H1 (cell line): Measurements from ENCODE around the gene SH3D19. TPM values are rescaled to one million over a fixed set of nuclear protein-coding genes. Genes with fewer than 3 reads are reported as not detected.

Source experiments
- CBX5 ChIP-seq: fragments of 300-800, 300-1000 bp; sonication (generic); IDR thresholded peaks from 2 replicates; pipeline ENCODE4 v1.7.1; 2016; ENCODE audit warnings: antibody characterized with exemption, low read length, low read depth
- CREB1 ChIP-seq: IDR thresholded peaks from 2 replicates; pipeline ENCODE4 v1.6.1; 2012; ENCODE audit warnings: inconsistent platforms
- EGR1 ChIP-seq: IDR thresholded peaks from 2 replicates; pipeline ENCODE4 v1.6.1; 2011; ENCODE audit warnings: low read depth, low read length, borderline replicate concordance
- FOSL1 ChIP-seq: IDR thresholded peaks from 2 replicates; pipeline ENCODE4 v1.6.1; 2011; ENCODE audit warnings: mild to moderate bottlenecking, low read depth, low read length, moderate library complexity; ENCODE audit not compliant: insufficient read depth
- HDAC6 ChIP-seq: IDR thresholded peaks from one replicate; pipeline ENCODE4 v1.7.1; 2012; ENCODE audit warnings: low read depth, mild to moderate bottlenecking, inconsistent platforms, low read length, moderate library complexity
- KDM1A ChIP-seq: fragments of 200-600, 300-600 bp; sonication (generic); IDR thresholded peaks from 2 replicates; pipeline ENCODE4 v1.7.1; 2016; ENCODE audit warnings: mild to moderate bottlenecking, low read length, borderline replicate concordance
- SIN3A ChIP-seq, 2 experiments: IDR thresholded peaks in 1 of 2; conservative IDR thresholded peaks in 1 of 2; 2 replicates each; pipeline ENCODE4 v1.6.1; 2011 to 2012; ENCODE audit warnings: low read length in 2 of 2, improper control_type of control experiment in 1 of 2, low read depth in 1 of 2, mild to moderate bottlenecking in 1 of 2
- SP1 ChIP-seq: IDR thresholded peaks from 2 replicates; pipeline ENCODE4 v1.6.1; 2011; ENCODE audit warnings: low read depth, low read length
- SP2 ChIP-seq: IDR thresholded peaks from 2 replicates; pipeline ENCODE4 v1.6.1; 2012; ENCODE audit warnings: mild to moderate bottlenecking, low read length, inconsistent platforms
- TEAD4 ChIP-seq: IDR thresholded peaks from 2 replicates; pipeline ENCODE4 v1.6.1; 2012; ENCODE audit warnings: low read depth, low read length, inconsistent platforms, mixed read lengths
- polyA plus RNA-seq, 7 experiments: library from polyadenylated mRNA; depleted of rRNA in 3 of 7; stranded (reverse) in 5 of 7; unstranded in 2 of 7; fragments of >200 nt in 5 of 7; fragments of 200-250 nt in 2 of 7; gene quantifications; 1 replicate in 5 of 7; 2 replicates in 1 of 7; 4 replicates in 1 of 7; pipeline versions ENCODE4 v1.2.1 to v1.2.3, GENCODE V29; 2011 to 2013; ENCODE audit warnings: missing spikeins in 2 of 7, mixed read lengths in 2 of 7
- total RNA-seq: library from RNA; stranded (reverse); fragmentation: NEBNext Ultra II Directional; extraction: Animal tissue kit (Norgen Biotek cat#: 25700); gene quantifications from 2 replicates; pipeline ENCODE4 v1.2.1, GENCODE V29; 2021
- TF ChIP-seq, protein P1 (sequence below): fragments of 300-600 bp; sonication (generic); IDR thresholded peaks from 2 replicates; pipeline ENCODE4 v1.7.1; 2012; ENCODE audit warnings: low read length, moderate library complexity, mild to moderate bottlenecking, inconsistent platforms; ENCODE audit not compliant: insufficient replicate concordance

The SH3D19 gene
- total and polyA plus RNA-seq, 2 of the 8 experiments (the other 6 are each of a cell fraction or from before 2014, with no cell fraction given) = 11.7 to 51.3 TPM

DNA sequence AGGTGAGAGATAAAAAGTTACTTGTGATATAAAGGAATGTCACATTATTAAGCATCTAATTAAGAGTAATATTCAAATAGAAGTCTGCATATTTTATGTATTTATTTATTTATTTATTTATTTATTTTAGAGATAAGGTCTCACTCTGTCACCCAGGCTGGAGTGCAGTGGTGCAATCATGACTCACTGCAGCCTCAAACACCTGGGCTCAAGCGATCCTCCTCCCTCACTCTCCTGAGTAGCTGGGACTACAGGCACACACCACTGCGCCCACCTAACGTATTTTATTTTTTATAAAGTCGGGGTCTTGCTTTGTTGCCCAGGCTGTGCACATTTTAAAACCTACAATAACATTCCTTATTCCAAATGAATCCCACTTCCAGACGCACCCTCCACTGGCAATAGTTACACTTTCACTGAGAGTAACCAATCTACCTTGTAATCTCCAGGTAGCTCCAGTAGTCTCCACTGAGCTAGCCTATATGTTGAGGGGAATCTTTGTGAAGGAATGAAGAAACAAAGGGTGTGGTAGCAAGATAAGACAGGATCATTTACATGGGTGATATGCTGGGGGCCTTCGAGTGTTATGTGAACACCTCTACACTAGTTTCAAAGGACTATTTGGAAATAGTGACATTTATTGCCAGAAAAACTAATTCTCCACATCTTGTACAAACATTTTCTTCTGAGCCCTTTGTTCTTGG, 11.9 kb downstream of the SH3D19 start (continued):
- TF ChIP-seq, protein P1, sequence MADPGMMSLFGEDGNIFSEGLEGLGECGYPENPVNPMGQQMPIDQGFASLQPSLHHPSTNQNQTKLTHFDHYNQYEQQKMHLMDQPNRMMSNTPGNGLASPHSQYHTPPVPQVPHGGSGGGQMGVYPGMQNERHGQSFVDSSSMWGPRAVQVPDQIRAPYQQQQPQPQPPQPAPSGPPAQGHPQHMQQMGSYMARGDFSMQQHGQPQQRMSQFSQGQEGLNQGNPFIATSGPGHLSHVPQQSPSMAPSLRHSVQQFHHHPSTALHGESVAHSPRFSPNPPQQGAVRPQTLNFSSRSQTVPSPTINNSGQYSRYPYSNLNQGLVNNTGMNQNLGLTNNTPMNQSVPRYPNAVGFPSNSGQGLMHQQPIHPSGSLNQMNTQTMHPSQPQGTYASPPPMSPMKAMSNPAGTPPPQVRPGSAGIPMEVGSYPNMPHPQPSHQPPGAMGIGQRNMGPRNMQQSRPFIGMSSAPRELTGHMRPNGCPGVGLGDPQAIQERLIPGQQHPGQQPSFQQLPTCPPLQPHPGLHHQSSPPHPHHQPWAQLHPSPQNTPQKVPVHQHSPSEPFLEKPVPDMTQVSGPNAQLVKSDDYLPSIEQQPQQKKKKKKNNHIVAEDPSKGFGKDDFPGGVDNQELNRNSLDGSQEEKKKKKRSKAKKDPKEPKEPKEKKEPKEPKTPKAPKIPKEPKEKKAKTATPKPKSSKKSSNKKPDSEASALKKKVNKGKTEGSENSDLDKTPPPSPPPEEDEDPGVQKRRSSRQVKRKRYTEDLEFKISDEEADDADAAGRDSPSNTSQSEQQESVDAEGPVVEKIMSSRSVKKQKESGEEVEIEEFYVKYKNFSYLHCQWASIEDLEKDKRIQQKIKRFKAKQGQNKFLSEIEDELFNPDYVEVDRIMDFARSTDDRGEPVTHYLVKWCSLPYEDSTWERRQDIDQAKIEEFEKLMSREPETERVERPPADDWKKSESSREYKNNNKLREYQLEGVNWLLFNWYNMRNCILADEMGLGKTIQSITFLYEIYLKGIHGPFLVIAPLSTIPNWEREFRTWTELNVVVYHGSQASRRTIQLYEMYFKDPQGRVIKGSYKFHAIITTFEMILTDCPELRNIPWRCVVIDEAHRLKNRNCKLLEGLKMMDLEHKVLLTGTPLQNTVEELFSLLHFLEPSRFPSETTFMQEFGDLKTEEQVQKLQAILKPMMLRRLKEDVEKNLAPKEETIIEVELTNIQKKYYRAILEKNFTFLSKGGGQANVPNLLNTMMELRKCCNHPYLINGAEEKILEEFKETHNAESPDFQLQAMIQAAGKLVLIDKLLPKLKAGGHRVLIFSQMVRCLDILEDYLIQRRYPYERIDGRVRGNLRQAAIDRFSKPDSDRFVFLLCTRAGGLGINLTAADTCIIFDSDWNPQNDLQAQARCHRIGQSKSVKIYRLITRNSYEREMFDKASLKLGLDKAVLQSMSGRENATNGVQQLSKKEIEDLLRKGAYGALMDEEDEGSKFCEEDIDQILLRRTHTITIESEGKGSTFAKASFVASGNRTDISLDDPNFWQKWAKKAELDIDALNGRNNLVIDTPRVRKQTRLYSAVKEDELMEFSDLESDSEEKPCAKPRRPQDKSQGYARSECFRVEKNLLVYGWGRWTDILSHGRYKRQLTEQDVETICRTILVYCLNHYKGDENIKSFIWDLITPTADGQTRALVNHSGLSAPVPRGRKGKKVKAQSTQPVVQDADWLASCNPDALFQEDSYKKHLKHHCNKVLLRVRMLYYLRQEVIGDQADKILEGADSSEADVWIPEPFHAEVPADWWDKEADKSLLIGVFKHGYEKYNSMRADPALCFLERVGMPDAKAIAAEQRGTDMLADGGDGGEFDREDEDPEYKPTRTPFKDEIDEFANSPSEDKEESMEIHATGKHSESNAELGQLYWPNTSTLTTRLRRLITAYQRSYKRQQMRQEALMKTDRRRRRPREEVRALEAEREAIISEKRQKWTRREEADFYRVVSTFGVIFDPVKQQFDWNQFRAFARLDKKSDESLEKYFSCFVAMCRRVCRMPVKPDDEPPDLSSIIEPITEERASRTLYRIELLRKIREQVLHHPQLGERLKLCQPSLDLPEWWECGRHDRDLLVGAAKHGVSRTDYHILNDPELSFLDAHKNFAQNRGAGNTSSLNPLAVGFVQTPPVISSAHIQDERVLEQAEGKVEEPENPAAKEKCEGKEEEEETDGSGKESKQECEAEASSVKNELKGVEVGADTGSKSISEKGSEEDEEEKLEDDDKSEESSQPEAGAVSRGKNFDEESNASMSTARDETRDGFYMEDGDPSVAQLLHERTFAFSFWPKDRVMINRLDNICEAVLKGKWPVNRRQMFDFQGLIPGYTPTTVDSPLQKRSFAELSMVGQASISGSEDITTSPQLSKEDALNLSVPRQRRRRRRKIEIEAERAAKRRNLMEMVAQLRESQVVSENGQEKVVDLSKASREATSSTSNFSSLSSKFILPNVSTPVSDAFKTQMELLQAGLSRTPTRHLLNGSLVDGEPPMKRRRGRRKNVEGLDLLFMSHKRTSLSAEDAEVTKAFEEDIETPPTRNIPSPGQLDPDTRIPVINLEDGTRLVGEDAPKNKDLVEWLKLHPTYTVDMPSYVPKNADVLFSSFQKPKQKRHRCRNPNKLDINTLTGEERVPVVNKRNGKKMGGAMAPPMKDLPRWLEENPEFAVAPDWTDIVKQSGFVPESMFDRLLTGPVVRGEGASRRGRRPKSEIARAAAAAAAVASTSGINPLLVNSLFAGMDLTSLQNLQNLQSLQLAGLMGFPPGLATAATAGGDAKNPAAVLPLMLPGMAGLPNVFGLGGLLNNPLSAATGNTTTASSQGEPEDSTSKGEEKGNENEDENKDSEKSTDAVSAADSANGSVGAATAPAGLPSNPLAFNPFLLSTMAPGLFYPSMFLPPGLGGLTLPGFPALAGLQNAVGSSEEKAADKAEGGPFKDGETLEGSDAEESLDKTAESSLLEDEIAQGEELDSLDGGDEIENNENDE = no peak
- TF ChIP-seq SP1 (no peak), SIN3A (conservative IDR thresholded peaks at IDR 0.05 in 1 of 2, IDR thresholded peaks at IDR 0.05 in 1 of 2; ENCODE audit: low read depth in 1 of 2, low read length in 2 of 2) (no peak), KDM1A (no peak), HDAC6 (no peak), EGR1 (no peak), SP2 (no peak), FOSL1 (no peak), CBX5 (no peak), CREB1 (no peak), TEAD4 (no peak)
